Suprapubic skin (tissue), 3 donors: ENCODE data around the gene STARD8.

Experiments used
- POLR2AphosphoS5 ChIP-seq, 3 donors: sonication (generic); formaldehyde crosslinking; IDR thresholded peaks; one replicate each; pipeline ENCODE4 v1.6.1; 2017; ENCODE audit warnings: antibody characterized with exemption in 3 of 3
- TF ChIP-seq, protein P1 (sequence below), 2 donors: fragments of 200-600 bp in 1 of 2; fragments of 450-650 bp in 1 of 2; sonication (generic) in 1 of 2; IDR thresholded peaks; one replicate each; pipeline ENCODE4 v1.5.1; 2016 to 2019; ENCODE audit warnings: antibody characterized with exemption in 2 of 2, mild to moderate bottlenecking in 1 of 2, moderate library complexity in 1 of 2

- TF ChIP-seq POLR2AphosphoS5 (IDR thresholded peaks at IDR 0.05) = no peak
- TF ChIP-seq, protein P1, sequence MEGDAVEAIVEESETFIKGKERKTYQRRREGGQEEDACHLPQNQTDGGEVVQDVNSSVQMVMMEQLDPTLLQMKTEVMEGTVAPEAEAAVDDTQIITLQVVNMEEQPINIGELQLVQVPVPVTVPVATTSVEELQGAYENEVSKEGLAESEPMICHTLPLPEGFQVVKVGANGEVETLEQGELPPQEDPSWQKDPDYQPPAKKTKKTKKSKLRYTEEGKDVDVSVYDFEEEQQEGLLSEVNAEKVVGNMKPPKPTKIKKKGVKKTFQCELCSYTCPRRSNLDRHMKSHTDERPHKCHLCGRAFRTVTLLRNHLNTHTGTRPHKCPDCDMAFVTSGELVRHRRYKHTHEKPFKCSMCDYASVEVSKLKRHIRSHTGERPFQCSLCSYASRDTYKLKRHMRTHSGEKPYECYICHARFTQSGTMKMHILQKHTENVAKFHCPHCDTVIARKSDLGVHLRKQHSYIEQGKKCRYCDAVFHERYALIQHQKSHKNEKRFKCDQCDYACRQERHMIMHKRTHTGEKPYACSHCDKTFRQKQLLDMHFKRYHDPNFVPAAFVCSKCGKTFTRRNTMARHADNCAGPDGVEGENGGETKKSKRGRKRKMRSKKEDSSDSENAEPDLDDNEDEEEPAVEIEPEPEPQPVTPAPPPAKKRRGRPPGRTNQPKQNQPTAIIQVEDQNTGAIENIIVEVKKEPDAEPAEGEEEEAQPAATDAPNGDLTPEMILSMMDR (IDR thresholded peaks at IDR 0.05) = no peak
Measured at GRCh38 chrX:68695206-68695845, 47.9 kb downstream of the STARD8 start.
